PFSK-1 (cell line): Measurements from ENCODE around the gene VWA5B1.

ENCODE experiments used
- FOXP2 ChIP-seq: optimal IDR thresholded peaks from 2 replicates; pipeline ENCODE3; 2011; ENCODE audit warnings: borderline replicate concordance, control low read depth, inconsistent platforms; ENCODE audit not compliant: insufficient read depth; ENCODE audit errors: extremely low read length, extremely low read depth
- POLR2AphosphoS5 ChIP-seq: IDR thresholded peaks from 2 replicates; pipeline ENCODE4 v1.6.1; 2012; ENCODE audit warnings: low read depth, mild to moderate bottlenecking, control low read depth, low read length, moderate library complexity
- REST ChIP-seq, 2 experiments: IDR thresholded peaks; 2 replicates each; pipeline versions ENCODE4 v1.6.1 to v1.8.0; 2011 to 2012; ENCODE audit warnings: low read depth in 2 of 2, low read length in 2 of 2, control low read depth in 1 of 2, inconsistent platforms in 1 of 2, mild to moderate bottlenecking in 1 of 2, moderate library complexity in 1 of 2; ENCODE audit not compliant: insufficient read depth in 1 of 2
- SIN3A ChIP-seq: IDR thresholded peaks from 2 replicates; pipeline ENCODE4 v1.6.1; 2012; ENCODE audit warnings: mild to moderate bottlenecking, low read length, moderate library complexity, borderline replicate concordance; ENCODE audit not compliant: insufficient read depth
- TAF1 ChIP-seq: IDR thresholded peaks from 2 replicates; pipeline ENCODE4 v1.6.1; 2012; ENCODE audit warnings: low read length, control low read depth, borderline replicate concordance; ENCODE audit not compliant: insufficient read depth

Gene VWA5B1

GRCh38 chr1:20395255-20395654 is 104.6 kb downstream of the VWA5B1 start:
- no peak for TF ChIP-seq TAF1
- no peak for TF ChIP-seq FOXP2
- no peak for TF ChIP-seq POLR2AphosphoS5
- no peak for TF ChIP-seq SIN3A
- TF ChIP-seq REST (IDR thresholded peaks at IDR 0.05; ENCODE audit: insufficient read depth in 1 of 2, low read depth in 2 of 2, low read length in 2 of 2), result no peak

- no peak for TF ChIP-seq SIN3A
- no peak for TF ChIP-seq TAF1
- TF ChIP-seq REST (IDR thresholded peaks at IDR 0.05; ENCODE audit: insufficient read depth in 1 of 2, low read depth in 2 of 2, low read length in 2 of 2), result no peak
- TF ChIP-seq FOXP2, result no peak
- TF ChIP-seq POLR2AphosphoS5, result no peak
These were observed 108.1 kb downstream of the VWA5B1 start for GRCh38 chr1:20398744-20399143.

GRCh38 chr1:20399196-20399595 is 108.5 kb downstream of the VWA5B1 start:
- TF ChIP-seq REST (IDR thresholded peaks at IDR 0.05; ENCODE audit: insufficient read depth in 1 of 2, low read depth in 2 of 2, low read length in 2 of 2) (no peak), SIN3A (no peak), POLR2AphosphoS5 (no peak), TAF1 (no peak), FOXP2 (no peak)

- TF ChIP-seq POLR2AphosphoS5, result no peak
These were observed 109.0 kb downstream of the VWA5B1 start for GRCh38 chr1:20399606-20400180.

- no peak for TF ChIP-seq POLR2AphosphoS5
- no peak for TF ChIP-seq SIN3A
- no peak for TF ChIP-seq REST (IDR thresholded peaks at IDR 0.05; ENCODE audit: insufficient read depth in 1 of 2, low read depth in 2 of 2, low read length in 2 of 2)
- no peak for TF ChIP-seq FOXP2
- no peak for TF ChIP-seq TAF1
These were observed 109.9 kb downstream of the VWA5B1 start for GRCh38 chr1:20400341-20401177.
